Common myeloid progenitor, CD34-positive (primary cell): ENCODE results near the gene DGUOK.

Experiments
- CTCF ChIA-PET: fragments of 350-600 bp; sonication (Branson Sonifier 250); formaldehyde crosslinking; loops from one replicate; lab custom pipeline; 2021; ENCODE audit warnings: antibody characterized with exemption; lab: Charles Lee
- POLR2A ChIA-PET: fragments of 350-600 bp; sonication (Branson Sonifier 250); formaldehyde crosslinking; loops from one replicate; lab custom pipeline; 2021; ENCODE audit warnings: antibody characterized with exemption; lab: Charles Lee
- DNase-seq, 3 donors: peaks; one replicate each; pipeline versions ENCODE4 v3.0.0 to v3.0.0-alpha.2; 2013
- H3K27ac ChIP-seq, 2 experiments: 1 replicate in 1 of 2; 2 replicates in 1 of 2; pipeline ENCODE4 v1.7.0; 2013; ENCODE audit warnings: inconsistent platforms in 2 of 2, low read length in 2 of 2, mild to moderate bottlenecking in 2 of 2, low read depth in 1 of 2, moderate library complexity in 1 of 2; ENCODE audit not compliant: severe bottlenecking in 2 of 2, insufficient read depth in 1 of 2, poor library complexity in 1 of 2
- H3K27me3 ChIP-seq, 5 experiments: replicated peaks in 2 of 5; 1 replicate in 3 of 5; 2 replicates in 2 of 5; pipeline versions ENCODE4 v1.6.1 to v1.7.0; 2013; ENCODE audit warnings: low read length in 4 of 5, mild to moderate bottlenecking in 2 of 5, moderate library complexity in 2 of 5, inconsistent platforms in 1 of 5; ENCODE audit not compliant: insufficient read depth in 5 of 5, control insufficient read depth in 4 of 5
- H3K36me3 ChIP-seq, 4 experiments: 1 replicate in 2 of 4; 2 replicates in 2 of 4; pipeline versions ENCODE4 v1.6.1 to v1.7.0; 2013; ENCODE audit warnings: low read length in 3 of 4, control low read depth in 1 of 4, mild to moderate bottlenecking in 1 of 4; ENCODE audit not compliant: control insufficient read depth in 4 of 4, insufficient read depth in 4 of 4
- H3K4me1 ChIP-seq, 4 experiments: 1 replicate in 3 of 4; 2 replicates in 1 of 4; pipeline versions ENCODE4 v1.6.1 to v1.7.1; 2013; ENCODE audit warnings: low read length in 3 of 4, mild to moderate bottlenecking in 3 of 4, control low read depth in 1 of 4, inconsistent platforms in 1 of 4, moderate library complexity in 1 of 4; ENCODE audit not compliant: control insufficient read depth in 4 of 4, insufficient read depth in 4 of 4; ENCODE audit errors: control extremely low read depth in 1 of 4
- H3K4me3 ChIP-seq, 7 experiments: 1 replicate in 4 of 7; 2 replicates in 3 of 7; pipeline versions ENCODE4 v1.5.1 to v1.7.0; 2013; ENCODE audit warnings: mild to moderate bottlenecking in 7 of 7, low read length in 6 of 7, moderate library complexity in 6 of 7, inconsistent platforms in 2 of 7, low read depth in 2 of 7, control low read depth in 1 of 7; ENCODE audit not compliant: insufficient read depth in 4 of 7, control insufficient read depth in 1 of 7; ENCODE audit errors: extremely low read depth in 1 of 7
- H3K9me3 ChIP-seq, 5 experiments: 1 replicate in 4 of 5; 2 replicates in 1 of 5; pipeline versions ENCODE4 v1.6.1 to v1.7.1; 2013; ENCODE audit warnings: low read length in 4 of 5, mild to moderate bottlenecking in 2 of 5, inconsistent platforms in 1 of 5, low read depth in 1 of 5, moderate library complexity in 1 of 5; ENCODE audit not compliant: control insufficient read depth in 4 of 5, insufficient read depth in 2 of 5; ENCODE audit errors: control extremely low read depth in 1 of 5
- WGBS: methylation state at CpG from one replicate; pipeline ENCODE4 v1.1.5; 2013; ENCODE audit not compliant: insufficient coverage; 5-methylcytosine and 5-hydroxymethylcytosine counted together

DGUOK gene

GRCh38 chr2:73970141-73970803 is 43.6 kb downstream of the DGUOK start:
- Histone ChIP-seq H3K27ac (peak overlapping the region; percentile 66 to 74), H3K4me3 (peak overlapping the region in 5 of 7 experiments; percentile 38 to 69 (median 50)), H3K27me3 (no peaks in the 10 kb centered on the region), H3K4me1 (peaks cover 28 to 50% (median 46%) of the 10 kb centered on the region in 4 experiments), H3K9me3 (no peaks in the 10 kb centered on the region), H3K36me3 (no peaks in the 10 kb centered on the region)
- peak in 2 of 3 donors; percentile 43 to 46 for DNase-seq
- 10% methylated on average over 6 of the region's 6 CpGs for WGBS
- CTCF ChIA-PET = interaction anchor here (0.7 to 4.8 kb wide), 13 partner anchors 9 to 177 kb away, joined by 3 to 19 read pairs (median 4); no protein-coding TSS in a partner anchor
- POLR2A ChIA-PET = interaction anchor here (0.9 to 1.5 kb wide), 2 partner anchors 11 to 189 kb away, joined by 4 to 6 read pairs; no protein-coding TSS in a partner anchor

GRCh38 chr2:73970850-73971471 is 44.3 kb downstream of the DGUOK start:
- POLR2A ChIA-PET = interaction anchor here (0.8 to 1.5 kb wide), 3 partner anchors 10 to 188 kb away, joined by 3 to 6 read pairs (median 4); no protein-coding TSS in a partner anchor
- Histone ChIP-seq H3K27ac (peak overlapping the region; percentile 66 to 74), H3K4me1 (peaks cover 28 to 56% (median 51%) of the 10 kb centered on the region in 4 experiments), H3K4me3 (peak overlapping the region in 6 of 7 experiments; percentile 27 to 69 (median 44)), H3K36me3 (no peaks in the 10 kb centered on the region), H3K9me3 (no peaks in the 10 kb centered on the region), H3K27me3 (no peaks in the 10 kb centered on the region)
- WGBS = 0% methylated on average over 2 of the region's 7 CpGs
- CTCF ChIA-PET = interaction anchor here (0.7 to 4.8 kb wide), 12 partner anchors 8 to 176 kb away, joined by 3 to 19 read pairs (median 4); no protein-coding TSS in a partner anchor
- DNase-seq = peak; percentile 89 to 94 (median 93)

- ChIA-PET CTCF (interaction anchor here (0.8 to 4.8 kb wide), 7 partner anchors 10 to 178 kb away, joined by 3 to 19 read pairs (median 4); no protein-coding TSS in a partner anchor), POLR2A (interaction anchor here (0.8 kb wide), 1 partner anchor 11 kb away, joined by 3 read pairs; no protein-coding TSS in a partner anchor)
- DNase-seq = no peak
- Histone ChIP-seq H3K4me1 (peaks cover 28 to 56% (median 51%) of the 10 kb centered on the region in 4 experiments), H3K27me3 (no peaks in the 10 kb centered on the region), H3K36me3 (no peaks in the 10 kb centered on the region), H3K27ac (peak overlapping the region; percentile 66 to 74), H3K4me3 (peak overlapping the region in 3 of 7 experiments; percentile 14 to 69 (median 50)), H3K9me3 (no peaks in the 10 kb centered on the region)
- WGBS = 78% methylated on average over 3 of the region's 3 CpGs
Measured at GRCh38 chr2:73971722-73972121, 45.0 kb downstream of the DGUOK start.

DNA sequence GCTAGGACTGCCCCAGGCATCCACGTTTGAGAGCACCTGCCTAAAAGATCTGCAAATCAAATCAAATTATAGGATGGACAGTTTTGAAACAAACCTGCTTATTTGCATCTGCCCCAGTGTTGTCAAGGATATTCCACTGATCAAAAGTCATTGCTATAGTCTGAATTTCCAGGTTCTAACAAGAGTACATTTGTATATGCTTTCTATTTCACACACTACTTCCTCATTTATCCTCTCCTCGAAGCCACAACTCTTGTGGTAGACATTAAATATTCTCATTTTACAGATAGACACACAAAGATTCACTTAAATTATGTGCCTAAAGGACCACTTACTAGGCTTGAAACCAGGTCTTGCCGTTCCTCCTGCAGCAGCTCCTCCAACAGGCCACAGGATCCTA is 46.2 kb downstream of the DGUOK start:
- no peaks in the 10 kb centered on the region for H3K27me3 ChIP-seq
- no peaks in the 10 kb centered on the region for H3K36me3 ChIP-seq
- WGBS = 25% methylated on average over 2 of the region's 3 CpGs
- ChIA-PET CTCF (interaction anchor here (1.3 to 4.8 kb wide), 2 partner anchors 9 to 177 kb away, joined by 4 to 19 read pairs; no protein-coding TSS in a partner anchor), POLR2A (no interaction called here)
- H3K4me1 ChIP-seq = peaks cover 28 to 60% (median 50%) of the 10 kb centered on the region in 4 experiments
- peak overlapping the region in 1 of 7 experiments; percentile 2 for H3K4me3 ChIP-seq
- H3K9me3 ChIP-seq = no peaks in the 10 kb centered on the region
- DNase-seq = peak in 2 of 3 donors; percentile 59 to 71
- no peak overlapping the region for H3K27ac ChIP-seq

- Histone ChIP-seq H3K4me1 (peaks cover 33 to 70% (median 54%) of the 10 kb centered on the region in 4 experiments), H3K36me3 (no peaks in the 10 kb centered on the region), H3K27ac (no peak overlapping the region), H3K27me3 (no peaks in the 10 kb centered on the region), H3K4me3 (no peak overlapping the region), H3K9me3 (no peaks in the 10 kb centered on the region)
- POLR2A ChIA-PET = interaction anchor here (0.6 kb wide), 1 partner anchor 415 kb away, joined by 3 read pairs; no protein-coding TSS in a partner anchor
- WGBS = 100% methylated on average over 1 of the region's 3 CpGs
- no peak for DNase-seq
- CTCF ChIA-PET = interaction anchor here (1.2 to 1.4 kb wide), 2 partner anchors 8 to 17 kb away, joined by 3 read pairs; no protein-coding TSS in a partner anchor
Measured at GRCh38 chr2:73975731-73976130, 49.1 kb downstream of the DGUOK start.

DNA sequence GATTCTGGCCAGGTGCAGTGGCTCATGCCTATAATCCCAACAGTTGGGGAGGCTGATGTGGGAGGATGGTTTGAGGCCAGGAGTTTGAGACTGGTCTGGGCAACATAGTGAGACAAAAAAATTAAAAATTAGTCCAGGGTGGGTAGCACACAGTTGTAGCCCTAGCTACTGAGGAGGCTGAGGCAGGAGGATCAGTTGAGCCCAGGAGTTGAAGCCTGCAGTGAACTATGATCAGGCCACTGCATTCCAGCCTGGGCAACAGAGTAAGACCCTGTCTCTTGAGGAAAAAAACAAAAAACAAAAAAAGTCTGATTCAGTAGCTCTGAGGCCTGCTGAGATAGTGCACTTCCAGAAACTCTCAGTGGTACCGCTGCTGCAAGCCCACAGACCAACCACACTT is 50.1 kb downstream of the DGUOK start:
- no peaks in the 10 kb centered on the region for H3K9me3 ChIP-seq
- ChIA-PET CTCF (interaction anchor here (1.2 to 1.5 kb wide), 3 partner anchors 9 to 22 kb away, joined by 3 read pairs; no protein-coding TSS in a partner anchor), POLR2A (no interaction called here)
- DNase-seq = no peak
- no peaks in the 10 kb centered on the region for H3K36me3 ChIP-seq
- no peak overlapping the region for H3K27ac ChIP-seq
- no peak overlapping the region for H3K4me3 ChIP-seq
- peaks cover 29 to 70% (median 54%) of the 10 kb centered on the region in 4 experiments for H3K4me1 ChIP-seq
- H3K27me3 ChIP-seq = no peaks in the 10 kb centered on the region
- WGBS = 77% methylated on average over 1 of the region's 1 CpG
